OCI-LY7 (cell line): ENCODE measurements around the gene MAZ.

Experiments
- CTCF ChIP-seq: fragments of 200-600 bp; sonication (generic); conservative IDR thresholded peaks from 2 replicates; pipeline ENCODE4 v1.5.1; 2014; ENCODE audit warnings: mild to moderate bottlenecking, antibody characterized with exemption, low read length, moderate library complexity, mixed read lengths
- EZH2phosphoT487 ChIP-seq: fragments of 200-600 bp; sonication (generic); IDR thresholded peaks from 2 replicates; pipeline ENCODE4 v1.6.1; 2018; ENCODE audit warnings: low read depth, borderline replicate concordance, mild to moderate bottlenecking, mixed run types, antibody characterized with exemption, low read length, moderate library complexity, mixed read lengths

GRCh38 chr16:29837841-29838240 lies 31.5 kb downstream of the MAZ start:
- TF ChIP-seq CTCF: no peak
- no peak for TF ChIP-seq EZH2phosphoT487
